Pulmonary artery endothelial cell (primary cell): ENCODE data around the gene HOXD3. TPM values are rescaled to one million over a fixed set of nuclear protein-coding genes. Genes with fewer than 3 reads are reported as not detected.

Source experiments
- DNase-seq: peaks from one replicate; pipeline ENCODE4 v3.0.0-alpha.2; 2011; ENCODE audit warnings: low read depth, low spot score
- total RNA-seq: library from RNA; depleted of rRNA; stranded (reverse); fragments of >200 nt; gene quantifications from 2 replicates; pipeline ENCODE4 v1.2.3, GENCODE V29; 2014

Gene HOXD3
- total RNA-seq, 1 donor from 2014 or later = not detected

- DNase-seq = no peak
Measured at GRCh38 chr2:176162911-176163671, 6.0 kb downstream of the HOXD3 start.

GRCh38 chr2:176163672-176164056 is 6.6 kb downstream of the HOXD3 start:
- DNase-seq = no peak

GRCh38 chr2:176164201-176164600 is 7.1 kb downstream of the HOXD3 start:
- no peak for DNase-seq

- no peak for DNase-seq
Measured at GRCh38 chr2:176164611-176165369, 7.7 kb downstream of the HOXD3 start.

- DNase-seq = no peak
Measured at GRCh38 chr2:176165370-176166050, 8.4 kb downstream of the HOXD3 start.

DNA sequence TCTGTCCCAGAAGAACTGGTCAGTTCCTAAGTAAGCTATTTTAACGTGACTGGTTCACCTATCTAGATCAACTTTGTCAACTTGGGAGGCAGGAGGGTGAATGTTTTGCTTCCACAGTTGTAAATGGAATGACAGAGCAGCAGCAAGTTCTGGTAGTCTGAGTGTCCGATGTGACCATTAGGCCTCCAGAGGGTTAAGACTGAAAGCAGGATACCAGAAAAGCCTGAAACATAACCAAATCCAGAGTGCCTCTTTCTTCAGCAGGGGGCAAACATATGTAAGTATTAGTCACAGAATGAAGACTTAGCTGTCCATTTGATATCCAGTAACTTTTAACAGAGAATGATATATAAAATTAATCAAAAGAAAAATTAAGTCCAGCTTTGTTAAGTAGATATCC is 9.2 kb downstream of the HOXD3 start:
- no peak for DNase-seq

GRCh38 chr2:176167398-176167797 is 10.3 kb downstream of the HOXD3 start:
- no peak for DNase-seq

GRCh38 chr2:176169181-176169580 is 12.1 kb downstream of the HOXD3 start:
- no peak for DNase-seq

DNA sequence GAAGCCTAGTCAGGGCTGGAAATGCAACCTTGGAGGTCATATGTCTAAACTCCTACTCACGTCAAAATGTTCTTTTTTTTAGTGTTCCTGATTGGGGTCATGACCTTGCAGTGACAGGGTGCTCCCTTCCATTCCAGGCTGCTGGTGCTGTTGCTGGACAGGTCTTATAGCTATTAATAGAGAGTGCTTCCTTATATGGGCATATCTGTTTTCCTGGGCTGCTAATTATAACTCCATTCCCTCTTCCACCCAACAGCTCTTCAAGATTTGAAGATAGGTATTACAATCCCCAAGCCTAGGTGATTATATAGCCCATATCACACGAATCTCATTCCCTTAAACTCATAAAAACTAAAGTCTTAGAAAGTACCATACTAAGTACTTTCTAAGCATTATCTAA is 12.6 kb downstream of the HOXD3 start:
- no peak for DNase-seq

DNA sequence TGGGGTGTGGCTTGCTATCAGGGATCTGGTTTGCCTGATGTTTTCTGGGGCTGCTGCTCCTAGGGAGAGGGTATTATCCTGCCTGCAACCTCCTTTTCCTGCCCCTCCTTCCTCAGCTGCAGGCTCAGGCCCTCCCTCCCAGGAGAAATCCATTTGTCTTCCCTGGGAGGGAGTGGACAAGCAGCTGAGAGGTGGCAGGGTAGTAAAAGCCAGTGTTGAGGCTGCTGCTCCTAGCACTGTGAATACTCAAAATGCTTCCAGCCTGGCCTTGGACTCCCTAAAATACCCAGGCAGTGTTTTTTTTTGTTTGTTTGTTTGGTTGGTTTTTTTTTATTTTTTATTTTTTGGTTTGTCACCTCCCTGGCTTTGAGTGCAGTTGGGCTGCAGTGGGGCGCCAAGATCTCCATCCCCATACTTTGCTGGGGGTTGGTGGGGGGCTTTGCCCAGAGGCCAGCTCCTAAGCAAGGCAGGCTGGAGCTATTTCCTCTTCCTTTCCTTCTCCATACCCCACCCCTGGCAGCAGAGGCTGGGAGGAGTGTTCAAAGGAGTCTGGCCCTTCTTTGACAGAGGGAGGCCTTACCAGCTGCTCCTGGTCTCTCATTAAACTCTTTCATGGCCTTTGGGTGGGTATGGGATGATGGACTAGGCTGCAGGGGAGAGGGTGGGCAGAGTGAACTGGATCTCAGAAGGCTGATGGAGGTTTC is 13.6 kb downstream of the HOXD3 start:
- DNase-seq = no peak

DNA sequence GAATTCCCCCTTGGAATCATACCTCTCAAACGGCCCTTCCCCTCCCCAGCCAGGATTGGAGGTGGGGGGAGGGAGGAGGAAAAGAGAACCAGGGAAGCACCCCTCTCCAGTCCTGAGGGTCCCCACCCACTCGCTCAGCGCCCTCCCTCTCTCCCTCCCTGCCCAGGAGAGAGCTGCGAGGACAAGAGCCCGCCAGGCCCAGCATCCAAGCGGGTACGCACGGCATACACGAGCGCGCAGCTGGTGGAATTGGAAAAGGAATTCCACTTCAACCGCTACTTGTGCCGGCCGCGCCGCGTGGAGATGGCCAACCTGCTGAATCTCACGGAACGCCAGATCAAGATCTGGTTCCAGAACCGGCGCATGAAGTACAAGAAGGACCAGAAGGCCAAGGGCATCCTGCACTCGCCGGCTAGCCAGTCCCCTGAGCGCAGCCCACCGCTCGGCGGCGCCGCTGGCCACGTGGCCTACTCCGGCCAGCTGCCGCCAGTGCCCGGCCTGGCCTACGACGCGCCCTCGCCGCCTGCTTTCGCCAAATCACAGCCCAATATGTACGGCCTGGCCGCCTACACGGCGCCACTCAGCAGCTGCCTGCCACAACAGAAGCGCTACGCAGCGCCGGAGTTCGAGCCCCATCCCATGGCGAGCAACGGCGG is 14.4 kb downstream of the HOXD3 start:
- no peak for DNase-seq

DNA sequence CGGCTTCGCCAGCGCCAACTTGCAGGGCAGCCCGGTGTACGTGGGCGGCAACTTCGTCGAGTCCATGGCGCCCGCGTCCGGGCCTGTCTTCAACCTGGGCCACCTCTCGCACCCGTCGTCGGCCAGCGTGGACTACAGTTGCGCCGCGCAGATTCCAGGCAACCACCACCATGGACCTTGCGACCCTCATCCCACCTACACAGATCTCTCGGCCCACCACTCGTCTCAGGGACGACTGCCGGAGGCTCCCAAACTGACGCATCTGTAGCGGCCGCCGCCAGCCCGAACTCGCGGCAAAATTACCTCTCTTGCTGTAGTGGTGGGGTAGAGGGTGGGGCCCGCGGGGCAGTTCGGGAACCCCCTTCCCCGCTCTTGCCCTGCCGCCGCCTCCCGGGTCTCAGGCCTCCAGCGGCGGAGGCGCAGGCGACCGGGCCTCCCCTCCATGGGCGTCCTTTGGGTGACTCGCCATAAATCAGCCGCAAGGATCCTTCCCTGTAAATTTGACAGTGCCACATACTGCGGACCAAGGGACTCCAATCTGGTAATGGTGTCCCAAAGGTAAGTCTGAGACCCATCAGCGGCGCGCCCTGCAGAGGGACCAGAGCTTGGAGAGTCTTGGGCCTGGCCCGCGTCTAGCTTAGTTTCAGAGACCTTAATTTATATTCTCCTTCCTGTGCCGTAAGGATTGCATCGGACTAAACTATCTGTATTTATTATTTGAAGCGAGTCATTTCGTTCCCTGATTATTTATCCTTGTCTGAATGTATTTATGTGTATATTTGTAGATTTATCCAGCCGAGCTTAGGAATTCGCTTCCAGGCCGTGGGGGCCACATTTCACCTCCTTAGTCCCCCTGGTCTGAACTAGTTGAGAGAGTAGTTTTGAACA is 15.1 kb downstream of the HOXD3 start:
- no peak for DNase-seq

DNA sequence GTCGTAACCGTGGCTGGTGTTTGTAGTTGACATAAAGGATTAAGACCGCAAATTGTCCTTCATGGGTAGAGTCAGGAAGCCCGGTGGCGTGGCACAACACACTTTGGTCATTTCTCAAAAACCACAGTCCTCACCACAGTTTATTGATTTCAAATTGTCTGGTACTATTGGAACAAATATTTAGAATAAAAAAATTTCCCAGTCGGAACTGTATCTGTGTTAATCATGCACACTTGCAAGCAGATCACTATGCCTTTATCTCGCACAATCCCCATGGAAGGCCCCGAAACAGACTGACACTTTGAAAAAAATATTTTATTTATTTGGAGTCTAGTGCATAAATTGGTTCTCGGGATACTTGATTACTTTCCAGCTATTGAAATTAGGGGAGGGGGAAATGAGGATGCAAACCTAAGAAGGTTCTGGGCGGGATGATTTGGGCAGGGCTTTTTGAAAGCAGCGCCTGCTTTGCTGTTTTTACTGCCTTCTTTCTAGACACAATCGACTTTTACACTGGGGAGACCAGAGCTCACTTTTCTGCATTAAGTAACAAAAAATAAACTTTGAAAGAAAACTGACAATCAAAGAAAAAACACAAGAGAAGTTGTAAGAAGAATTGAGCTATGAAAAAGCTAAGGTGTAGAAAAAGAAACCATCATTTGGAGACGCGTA is 15.9 kb downstream of the HOXD3 start:
- no peak for DNase-seq

- no peak for DNase-seq
Measured at GRCh38 chr2:176173567-176174381, 16.7 kb downstream of the HOXD3 start.

- DNase-seq = no peak
Measured at GRCh38 chr2:176174382-176174823, 17.3 kb downstream of the HOXD3 start.

DNA sequence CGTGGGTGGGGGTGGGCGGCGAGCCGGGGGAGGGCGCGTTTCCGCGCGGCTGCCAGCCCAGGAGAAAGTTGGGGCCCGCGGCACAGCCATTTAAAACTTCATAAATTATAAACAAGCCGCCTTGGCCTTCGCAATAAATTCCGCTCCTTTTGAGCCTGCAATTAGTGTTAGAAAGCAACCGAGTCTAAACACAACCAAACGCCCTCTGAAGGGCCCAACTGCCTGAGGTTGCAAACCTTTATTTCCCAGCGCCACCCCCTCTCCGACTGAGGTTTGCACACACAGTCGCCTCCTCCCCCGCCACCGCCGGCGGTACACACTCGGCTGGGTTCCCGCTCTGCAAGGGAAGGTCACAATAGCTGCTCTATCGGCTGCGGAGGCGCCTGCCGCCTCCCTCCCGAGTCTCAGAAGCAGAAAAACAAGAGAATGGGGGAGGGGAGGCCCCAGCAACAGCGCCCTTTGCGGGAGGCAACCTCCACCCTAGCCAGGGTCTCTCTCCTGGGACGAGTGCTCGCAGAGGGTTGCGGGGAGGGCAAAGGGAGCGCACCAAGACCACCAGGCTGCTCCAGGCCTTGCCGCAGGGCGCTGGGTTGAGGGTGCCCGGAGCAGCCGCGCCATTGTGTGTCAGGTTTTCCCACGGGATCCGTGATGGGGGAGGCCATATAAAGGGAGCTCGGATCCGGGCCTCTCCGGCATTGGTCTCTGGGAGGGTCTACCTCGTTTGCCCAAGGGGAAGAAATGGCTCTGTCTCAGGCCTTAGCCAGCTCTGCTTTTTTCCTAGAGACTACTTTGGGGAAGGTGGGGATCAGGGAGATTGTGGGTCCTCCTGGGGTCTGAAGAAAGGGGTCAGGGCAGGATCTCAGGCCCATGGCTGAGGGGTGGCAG is 18.0 kb downstream of the HOXD3 start:
- no peak for DNase-seq

DNA sequence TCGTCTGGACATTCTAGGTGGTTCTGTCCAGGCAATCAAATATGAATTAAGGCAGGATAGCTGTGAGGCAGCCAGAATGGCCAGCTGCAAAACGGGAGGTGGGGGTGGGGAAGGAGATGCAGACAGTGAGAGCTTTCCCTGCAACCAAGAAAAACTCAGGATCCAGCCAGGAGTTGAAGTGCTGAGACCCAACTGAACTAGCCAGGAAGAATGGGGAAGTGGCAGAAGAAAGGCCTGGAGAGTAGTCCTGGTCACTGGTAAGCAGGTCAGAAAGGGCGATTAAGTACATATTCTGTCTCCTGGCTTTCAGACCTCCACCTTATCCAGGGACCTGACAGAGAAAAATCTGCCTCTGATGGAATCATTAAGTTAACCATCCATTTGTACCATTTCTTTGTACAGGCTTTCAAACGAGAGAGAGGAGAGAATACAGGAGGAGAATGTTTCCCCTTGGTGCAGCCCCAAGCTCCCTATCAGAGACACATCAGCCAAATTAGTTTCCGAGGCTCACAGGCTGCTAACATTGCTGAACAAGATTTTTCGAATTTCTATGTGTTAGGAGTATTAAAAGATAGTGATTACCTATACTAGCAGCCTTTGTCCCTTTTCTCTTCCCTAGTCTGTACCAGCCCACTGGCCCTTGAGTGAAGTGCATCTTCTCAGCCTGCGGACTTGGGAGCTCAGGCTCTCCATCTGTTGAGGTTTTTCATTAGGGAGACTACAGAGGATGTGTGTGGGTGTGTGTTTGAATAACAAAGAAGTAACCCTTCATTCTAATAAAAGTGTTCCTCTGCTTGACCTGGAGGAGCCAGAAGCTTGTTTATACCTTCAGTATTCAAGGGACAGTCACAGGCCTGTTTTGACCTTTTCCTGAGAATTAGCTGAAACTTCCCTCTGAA is 18.9 kb downstream of the HOXD3 start:
- DNase-seq = no peak
